Prostate gland (tissue), 2 donors: Measurements from ENCODE around the gene SPOCK1.

Source experiments
- POLR2A ChIP-seq: fragments of 450-650 bp; IDR thresholded peaks from one replicate; pipeline ENCODE4 v1.6.1; 2016; ENCODE audit warnings: antibody characterized with exemption, mild to moderate bottlenecking
- TF ChIP-seq, protein P1 (sequence below), 4 experiments: fragments of 200-600 bp in 2 of 4; fragments of 450-650 bp in 2 of 4; sonication (generic) in 2 of 4; IDR thresholded peaks; 1 replicate in 3 of 4; 2 replicates in 1 of 4; pipeline ENCODE4 v1.5.1; 2016 to 2019; ENCODE audit warnings: antibody characterized with exemption in 4 of 4, mild to moderate bottlenecking in 2 of 4, moderate library complexity in 2 of 4

DNA sequence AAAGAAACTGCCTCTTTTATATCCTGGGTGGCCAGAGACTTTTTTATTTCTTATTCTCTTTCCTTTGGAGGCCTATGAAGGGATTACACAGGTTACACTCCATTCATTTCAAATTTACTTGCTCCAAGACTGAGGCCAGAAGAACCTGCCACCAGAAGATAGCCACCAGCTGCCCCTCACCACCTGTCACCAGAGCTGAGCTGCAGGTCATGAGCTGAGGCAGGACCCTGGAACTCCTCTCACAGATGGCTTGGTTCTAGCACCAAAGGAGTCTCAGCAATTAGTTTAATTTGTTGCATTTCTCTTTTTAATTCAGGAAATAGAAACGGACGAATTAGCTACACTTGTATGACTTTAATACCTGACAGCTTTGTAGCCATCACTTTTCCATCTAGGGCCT, 313.9 kb downstream of the SPOCK1 start:
- TF ChIP-seq, protein P1, sequence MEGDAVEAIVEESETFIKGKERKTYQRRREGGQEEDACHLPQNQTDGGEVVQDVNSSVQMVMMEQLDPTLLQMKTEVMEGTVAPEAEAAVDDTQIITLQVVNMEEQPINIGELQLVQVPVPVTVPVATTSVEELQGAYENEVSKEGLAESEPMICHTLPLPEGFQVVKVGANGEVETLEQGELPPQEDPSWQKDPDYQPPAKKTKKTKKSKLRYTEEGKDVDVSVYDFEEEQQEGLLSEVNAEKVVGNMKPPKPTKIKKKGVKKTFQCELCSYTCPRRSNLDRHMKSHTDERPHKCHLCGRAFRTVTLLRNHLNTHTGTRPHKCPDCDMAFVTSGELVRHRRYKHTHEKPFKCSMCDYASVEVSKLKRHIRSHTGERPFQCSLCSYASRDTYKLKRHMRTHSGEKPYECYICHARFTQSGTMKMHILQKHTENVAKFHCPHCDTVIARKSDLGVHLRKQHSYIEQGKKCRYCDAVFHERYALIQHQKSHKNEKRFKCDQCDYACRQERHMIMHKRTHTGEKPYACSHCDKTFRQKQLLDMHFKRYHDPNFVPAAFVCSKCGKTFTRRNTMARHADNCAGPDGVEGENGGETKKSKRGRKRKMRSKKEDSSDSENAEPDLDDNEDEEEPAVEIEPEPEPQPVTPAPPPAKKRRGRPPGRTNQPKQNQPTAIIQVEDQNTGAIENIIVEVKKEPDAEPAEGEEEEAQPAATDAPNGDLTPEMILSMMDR (IDR thresholded peaks at IDR 0.05), result no peak
- no peak for TF ChIP-seq POLR2A
